NCI-H1436 (cell line): Measurements from ENCODE around the gene CTNND2.

ENCODE experiments used
- DNase-seq: peaks from one replicate; lab custom pipeline; 2025; lab: John Stamatoyannopoulos, UW

CTNND2 gene

DNA sequence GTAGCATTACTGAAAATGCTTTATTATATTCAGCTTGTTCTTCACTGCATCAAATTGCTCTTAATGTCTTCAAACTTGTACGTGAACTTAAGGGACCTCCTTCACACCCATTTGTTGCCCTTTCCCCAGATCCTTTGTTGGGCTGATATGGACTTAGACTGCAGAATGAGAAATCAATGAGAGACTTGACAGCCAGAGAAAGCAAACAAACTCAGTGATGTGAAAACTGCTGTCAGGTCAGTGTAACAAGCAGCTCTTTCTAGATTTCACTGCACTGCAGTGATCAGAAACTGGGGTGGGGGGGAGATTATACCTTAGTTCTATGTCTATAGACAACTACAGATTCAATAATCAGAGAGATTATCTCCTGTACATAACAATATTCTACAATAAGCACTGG lies 652.2 kb downstream of the CTNND2 start:
- no peak for DNase-seq

DNA sequence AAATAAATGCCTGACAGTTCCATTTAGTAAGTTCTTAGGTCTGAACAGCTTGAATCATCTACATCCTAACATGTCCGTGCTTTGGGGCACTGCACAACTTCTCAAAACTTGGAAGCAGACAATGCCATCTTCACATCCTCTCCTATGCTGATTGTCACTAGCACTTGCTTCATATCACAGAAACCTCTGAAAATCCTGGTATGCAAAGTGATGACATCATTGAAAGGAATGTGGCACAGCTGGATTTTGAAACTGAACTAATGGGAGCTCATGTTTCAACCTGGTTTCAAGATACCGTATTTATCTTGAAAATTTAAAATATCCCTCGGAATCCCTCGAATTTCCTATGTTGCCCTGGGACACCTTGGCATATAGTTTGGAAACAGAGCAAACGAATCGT lies 653.0 kb downstream of the CTNND2 start:
- DNase-seq, result no peak

- no peak for DNase-seq
These were observed 655.3 kb downstream of the CTNND2 start for GRCh38 chr5:11248966-11249365.

GRCh38 chr5:11247224-11247623 lies 657.0 kb downstream of the CTNND2 start:
- DNase-seq, result no peak

DNA sequence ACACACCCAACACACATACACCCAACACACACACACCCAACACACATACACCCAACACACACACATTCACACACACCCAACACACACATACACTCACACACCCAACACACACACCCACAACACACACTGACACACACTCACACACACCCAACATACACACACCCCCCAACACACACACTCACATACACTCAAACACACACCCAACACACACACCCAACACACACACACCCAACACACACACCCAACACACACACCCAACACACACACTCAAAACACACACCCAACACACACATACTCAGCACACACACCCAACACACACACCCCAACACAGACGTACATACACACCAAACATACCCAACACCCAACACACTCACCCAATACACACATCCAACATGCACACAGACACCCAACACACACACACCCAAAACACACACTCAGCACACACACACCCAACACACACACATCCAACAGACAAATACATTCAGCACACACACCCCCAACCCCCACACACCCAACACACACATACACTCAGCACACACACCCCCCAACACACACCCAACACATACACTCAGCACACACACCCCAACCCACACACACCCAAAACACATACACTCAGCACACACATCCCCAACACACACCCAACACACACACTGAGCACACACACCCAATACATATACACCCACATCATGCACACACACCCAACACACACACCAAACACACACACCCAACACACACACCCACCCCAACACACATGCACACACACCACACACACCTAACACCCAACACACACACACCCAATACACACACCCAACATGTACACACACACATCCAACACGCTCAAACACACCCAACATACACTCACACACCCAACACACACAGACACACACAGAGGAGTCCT lies 663.7 kb downstream of the CTNND2 start:
- no peak for DNase-seq

DNA sequence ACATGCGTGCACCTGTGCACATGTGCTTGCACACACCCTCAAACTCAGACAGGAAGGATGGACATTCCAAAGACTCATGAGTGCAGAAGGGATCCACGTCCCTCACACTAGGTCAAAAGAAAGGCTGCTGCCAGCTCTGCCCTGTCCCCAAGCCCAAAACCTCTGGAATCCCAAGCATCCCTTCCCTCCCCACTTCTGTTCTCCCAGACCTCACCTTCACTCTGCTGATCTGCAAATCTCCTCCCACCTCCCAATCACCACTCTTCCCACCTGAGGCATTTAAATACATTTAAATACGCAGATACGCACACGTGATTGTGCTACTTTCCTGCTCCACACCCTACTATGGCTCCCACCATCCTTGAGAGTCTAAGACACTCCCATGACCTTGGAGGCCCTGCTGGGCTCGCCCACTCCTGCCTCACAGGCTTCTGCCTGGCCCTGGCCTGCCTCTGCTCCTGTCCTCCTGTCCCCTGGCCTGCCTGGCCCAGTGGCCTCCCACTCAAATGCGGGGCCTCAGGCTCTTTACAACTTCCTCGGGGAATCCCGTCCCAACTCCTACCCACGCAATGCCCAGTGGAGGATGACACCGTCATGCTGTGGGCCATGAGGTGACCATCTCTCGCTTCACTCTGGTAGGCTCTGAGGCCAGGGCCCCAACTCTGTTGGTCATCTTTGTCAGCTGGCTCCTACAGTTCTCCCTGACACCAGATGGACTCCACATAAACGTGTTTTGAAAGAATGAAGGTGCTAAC lies 664.8 kb downstream of the CTNND2 start:
- no peak for DNase-seq

DNA sequence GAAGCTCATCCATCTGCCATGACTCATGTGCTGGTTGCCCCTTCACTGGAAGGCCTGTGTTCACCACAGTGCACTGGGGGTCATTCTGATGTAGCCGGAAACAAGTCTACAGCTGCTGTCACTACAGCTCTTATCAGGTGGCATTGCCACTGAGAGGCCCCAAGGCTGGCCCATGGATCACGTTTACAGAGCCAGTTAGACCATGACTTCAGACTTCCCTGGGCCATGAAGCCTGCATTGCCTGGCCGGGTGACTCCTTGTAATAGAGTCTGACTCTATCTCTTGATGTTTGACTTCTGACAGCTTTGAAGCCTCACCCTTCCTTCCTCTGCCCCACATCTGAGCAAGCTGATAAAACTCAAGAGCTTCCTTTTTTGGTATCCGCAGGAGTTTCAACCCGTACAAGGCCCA lies 669.7 kb downstream of the CTNND2 start:
- no peak for DNase-seq

GRCh38 chr5:11230890-11231289 lies 673.4 kb downstream of the CTNND2 start:
- DNase-seq, result no peak

DNA sequence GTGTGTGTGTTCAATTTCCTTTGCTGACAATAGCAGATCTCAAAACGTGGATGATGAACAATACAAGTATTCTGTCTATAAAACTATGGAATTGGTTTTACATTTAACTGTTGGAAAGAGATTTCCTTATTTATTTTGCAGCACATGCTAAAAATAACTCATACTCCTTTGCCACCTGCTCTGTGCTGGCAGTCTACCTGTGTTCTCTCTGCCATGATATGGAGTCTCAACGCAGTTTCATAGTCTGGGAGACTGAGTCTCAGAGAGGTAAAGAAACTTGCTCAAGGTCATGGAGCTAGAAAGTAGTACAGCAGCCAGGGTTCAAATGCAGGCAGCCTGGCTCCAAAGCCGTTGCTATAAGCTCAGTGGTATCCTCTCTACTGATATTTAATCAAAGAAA lies 677.2 kb downstream of the CTNND2 start:
- no peak for DNase-seq

DNA sequence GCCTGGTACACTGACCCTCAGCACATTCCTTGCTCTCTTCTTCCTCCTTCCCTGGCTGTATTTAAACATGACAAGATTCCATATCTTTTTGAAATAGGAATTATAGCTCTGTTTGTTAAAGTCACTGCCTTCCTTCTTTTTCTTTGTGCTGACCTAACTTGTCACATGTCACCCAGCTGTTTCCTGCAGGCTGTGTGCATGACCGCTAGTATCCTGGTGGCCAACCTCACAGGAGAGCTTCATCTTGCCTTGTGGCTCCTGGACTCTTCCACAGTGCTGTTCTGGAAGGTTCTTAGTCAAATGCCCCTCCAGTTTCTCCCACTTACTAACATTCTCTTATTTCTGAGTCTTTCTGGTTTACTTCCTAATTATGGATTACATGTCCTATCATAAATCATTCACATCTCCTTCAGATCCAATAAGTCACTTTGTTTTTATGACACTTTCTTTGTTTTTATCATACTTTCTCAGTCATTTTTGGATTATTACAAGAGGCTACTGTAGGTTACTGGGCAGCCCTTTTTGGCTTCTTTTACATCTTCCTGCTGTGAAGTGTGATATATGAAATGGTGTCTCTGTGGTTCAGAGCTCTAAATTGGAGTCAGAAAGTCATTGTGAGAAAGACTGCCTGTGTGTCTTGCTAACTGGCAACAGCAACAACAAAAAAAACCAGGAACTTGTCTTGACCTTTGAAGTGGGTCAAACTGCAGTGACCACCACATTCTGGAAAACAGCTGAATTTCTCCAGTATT lies 679.6 kb downstream of the CTNND2 start:
- DNase-seq, result no peak

GRCh38 chr5:11222169-11222568 lies 682.1 kb downstream of the CTNND2 start:
- no peak for DNase-seq

DNA sequence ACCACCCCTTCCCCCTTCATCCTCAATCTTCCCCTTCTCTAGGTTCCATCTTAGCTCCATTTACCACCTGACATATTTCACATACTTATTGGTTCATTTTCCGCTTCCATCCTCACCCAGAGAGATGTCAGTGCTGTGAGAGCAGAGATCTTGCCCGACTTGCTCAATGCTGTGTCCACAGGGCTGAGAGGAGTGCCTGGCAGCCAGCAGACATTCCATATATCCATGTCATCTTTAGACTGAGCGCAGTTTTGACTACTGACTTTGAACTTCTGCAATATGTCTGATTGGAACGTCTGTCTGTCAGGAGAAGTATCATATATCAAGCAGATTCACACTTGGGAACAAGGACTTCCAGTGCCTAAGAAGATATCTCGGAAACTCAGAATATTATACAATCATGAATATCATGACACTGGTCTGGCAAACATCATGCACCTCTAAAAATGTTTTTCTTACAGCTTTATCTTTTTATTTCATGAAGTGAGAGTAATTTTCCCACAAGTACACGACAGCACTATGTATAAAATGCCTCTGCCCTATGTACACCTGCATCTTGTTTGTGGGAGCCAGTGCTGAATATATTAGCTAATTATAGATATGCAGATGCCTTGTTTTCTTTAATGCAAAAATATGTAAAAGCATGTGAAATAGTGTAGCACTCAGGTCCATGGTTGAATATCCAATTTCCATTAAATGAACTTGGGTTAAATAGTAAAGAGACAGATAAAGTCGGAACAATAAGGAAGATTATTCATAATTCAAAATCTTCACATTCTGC lies 689.2 kb downstream of the CTNND2 start:
- DNase-seq, result no peak

- DNase-seq, result no peak
These were observed 691.5 kb downstream of the CTNND2 start for GRCh38 chr5:11212706-11213105.

DNA sequence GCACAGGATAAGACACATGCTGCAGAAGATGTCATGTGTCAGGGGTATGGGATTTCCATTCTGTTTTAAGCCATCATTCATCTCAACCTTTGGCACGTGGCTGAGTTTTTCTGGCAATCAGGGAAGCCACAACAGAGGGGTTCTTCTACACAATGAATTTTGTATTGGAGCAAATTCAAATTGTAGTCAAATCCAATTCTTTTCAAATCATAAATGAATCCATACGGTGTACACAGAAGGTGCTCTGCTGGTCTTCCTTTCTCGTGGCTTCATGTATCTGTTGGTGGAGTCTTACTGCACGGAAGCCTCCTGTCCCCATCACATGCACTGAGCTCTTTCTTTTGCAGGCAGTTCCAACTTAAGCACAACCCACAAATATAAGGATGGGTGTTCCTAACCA lies 706.5 kb downstream of the CTNND2 start:
- DNase-seq, result no peak

DNA sequence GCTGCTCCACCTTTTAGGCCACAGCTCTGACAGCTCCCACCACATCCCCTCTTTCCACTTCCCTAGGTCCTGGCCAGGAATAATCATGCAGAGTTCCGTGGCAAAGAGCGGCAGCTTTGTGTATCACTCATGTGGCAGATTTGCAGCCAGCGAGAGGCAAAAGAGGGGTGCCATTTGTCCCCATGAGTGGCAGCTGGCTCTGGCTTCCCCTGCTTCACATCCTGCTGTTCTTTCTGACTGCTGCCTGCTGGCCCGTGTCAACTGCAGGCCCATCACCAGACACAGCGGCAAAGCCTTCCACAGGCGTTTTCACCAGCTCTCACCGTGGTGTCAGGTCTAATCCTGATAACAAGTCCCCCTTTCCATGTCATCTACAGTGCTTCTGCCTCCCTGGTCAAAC lies 712.6 kb downstream of the CTNND2 start:
- no peak for DNase-seq

DNA sequence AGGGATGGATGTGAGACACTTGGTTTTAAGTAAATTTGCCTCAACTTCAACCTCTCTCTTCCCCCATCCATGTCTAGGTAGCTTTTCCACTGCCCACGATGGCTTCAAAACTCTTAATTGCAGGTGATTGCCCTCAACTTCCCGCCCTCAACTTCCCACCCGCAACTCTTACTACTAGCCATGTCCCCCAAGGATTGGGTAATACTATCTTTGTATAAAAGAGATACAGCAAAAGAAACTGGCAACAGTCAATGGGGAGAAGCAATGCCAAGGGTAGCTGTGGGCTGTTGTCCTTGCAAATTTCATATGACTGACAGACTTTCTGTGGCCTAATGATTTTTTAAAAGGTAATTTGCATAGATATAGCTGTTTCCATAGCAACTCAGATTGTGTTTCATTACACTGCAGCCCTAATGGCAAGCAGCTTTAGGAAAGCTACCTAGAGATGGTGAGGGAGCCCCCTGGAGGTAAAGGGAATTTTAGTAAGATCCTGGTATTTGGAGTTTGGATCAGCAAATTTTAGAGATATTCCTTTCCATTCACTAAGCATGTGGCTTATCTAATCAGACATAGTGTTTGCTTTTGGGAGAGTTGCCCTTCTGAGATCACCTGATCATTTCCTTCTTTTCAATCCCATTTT lies 721.7 kb downstream of the CTNND2 start:
- no peak for DNase-seq

GRCh38 chr5:11181940-11182339 lies 722.3 kb downstream of the CTNND2 start:
- DNase-seq, result no peak

DNA sequence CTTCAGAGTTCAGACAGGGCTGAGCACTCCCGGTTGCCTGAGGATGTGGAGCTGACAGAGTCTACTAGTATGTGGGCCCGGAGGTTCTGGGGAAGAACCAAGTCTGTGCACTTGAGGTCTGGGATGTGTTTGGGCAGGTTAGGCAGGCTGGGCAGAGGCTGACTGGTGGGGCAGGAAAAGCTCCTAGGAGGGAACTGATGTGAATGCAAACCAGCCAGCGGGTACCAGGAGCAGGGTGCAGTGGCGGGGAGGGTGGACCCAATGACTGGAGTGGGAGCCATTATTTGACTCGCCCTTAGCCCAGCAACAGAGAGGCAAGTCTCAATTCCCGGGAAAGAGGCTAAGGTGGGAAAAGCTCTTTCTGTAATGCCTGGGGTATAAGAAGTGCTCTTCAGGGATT lies 723.4 kb downstream of the CTNND2 start:
- no peak for DNase-seq

GRCh38 chr5:11177999-11178711 lies 726.1 kb downstream of the CTNND2 start:
- DNase-seq, result no peak

DNA sequence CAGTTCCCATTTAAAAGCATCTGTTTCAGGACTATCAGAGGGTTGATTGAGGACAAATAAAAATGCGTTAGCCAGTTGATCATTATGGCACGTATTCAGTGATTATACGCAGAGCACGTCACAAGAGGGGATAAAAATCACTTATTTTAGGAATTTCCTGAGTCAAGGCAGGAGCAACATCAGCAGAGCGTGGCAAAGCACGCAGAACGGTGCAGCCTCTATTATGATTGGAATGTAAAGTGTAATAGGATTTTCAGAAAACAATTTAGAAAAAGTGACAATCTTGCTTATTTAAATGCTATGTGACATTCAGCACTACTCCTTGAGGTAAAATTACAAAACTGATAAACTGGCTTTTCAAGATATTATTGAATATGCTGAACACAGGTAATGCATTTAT lies 729.7 kb downstream of the CTNND2 start:
- DNase-seq, result no peak

GRCh38 chr5:11172484-11172883 lies 731.8 kb downstream of the CTNND2 start:
- no peak for DNase-seq
